ENCODE results near the gene ST7. TPM values are rescaled to one million over a fixed set of nuclear protein-coding genes. Genes with fewer than 3 reads are reported as not detected.

The ST7 gene
- total RNA-seq, 1 donor from 2014 or later, result 48.6 TPM

DNA sequence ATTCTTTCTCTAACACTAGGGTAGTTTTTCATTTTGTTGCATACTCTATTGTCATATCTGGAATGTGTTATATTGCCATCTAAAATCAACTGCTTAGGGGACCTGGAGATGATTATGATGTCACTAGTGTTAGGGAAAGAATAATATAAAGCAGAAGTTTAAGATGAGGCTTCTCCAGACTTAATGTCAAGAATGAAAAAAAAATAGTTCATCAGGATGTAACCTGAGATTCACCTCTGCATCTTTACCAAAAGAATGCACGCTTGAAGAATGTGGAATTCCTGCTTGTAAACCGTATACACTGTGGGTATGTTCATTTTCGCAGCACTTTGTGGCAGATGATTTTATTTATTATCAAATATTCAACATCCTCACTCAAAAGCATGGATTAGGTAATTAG is 184.6 kb downstream of the ST7 start:
- no peak overlapping the region for H3K27ac ChIP-seq
- DNase-seq (no peak), ATAC-seq (no peak)
- H3K4me1 ChIP-seq, result peaks cover 6% of the 10 kb centered on the region
- H3K4me3 ChIP-seq, result no peak overlapping the region
- H3K27me3 ChIP-seq, result no peaks in the 10 kb centered on the region
- no peaks in the 10 kb centered on the region for H3K9me3 ChIP-seq
- peaks cover 14% of the 10 kb centered on the region for H3K36me3 ChIP-seq
- no peak for TF ChIP-seq CTCF (IDR thresholded peaks at IDR 0.05)
- intact Hi-C loops (cut with DNase I), result no loop called here

DNA sequence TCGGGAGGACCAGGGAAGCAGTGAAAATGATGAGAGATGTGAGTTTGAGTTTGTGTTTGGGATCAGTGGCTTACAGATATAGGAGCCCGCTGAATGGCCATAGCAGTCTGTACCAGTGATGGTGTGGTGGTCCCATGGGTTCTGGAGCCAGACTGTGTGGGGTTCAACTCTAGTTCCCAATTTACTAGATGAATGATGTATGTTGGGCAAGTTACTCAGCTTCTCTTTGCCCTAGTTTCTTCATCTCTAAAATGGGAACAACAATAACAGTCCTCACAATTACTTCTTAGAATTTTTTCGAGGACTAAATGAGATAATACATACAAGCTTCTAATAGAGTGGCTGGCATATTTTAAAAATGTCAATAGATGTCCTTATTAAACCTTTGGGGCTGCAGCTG is 185.2 kb downstream of the ST7 start:
- intact Hi-C loops (cut with DNase I), result no loop called here
- no peak for DNase-seq
- Histone ChIP-seq H3K36me3 (peaks cover 14% of the 10 kb centered on the region), H3K4me1 (peaks cover 6% of the 10 kb centered on the region), H3K27me3 (no peaks in the 10 kb centered on the region), H3K4me3 (no peak overlapping the region), H3K9me3 (no peaks in the 10 kb centered on the region), H3K27ac (no peak overlapping the region)
- no peak for TF ChIP-seq CTCF (IDR thresholded peaks at IDR 0.05)
- ATAC-seq, result peak; percentile 56

GRCh38 chr7:117138981-117139380 is 185.7 kb downstream of the ST7 start:
- Histone ChIP-seq H3K27me3 (no peaks in the 10 kb centered on the region), H3K36me3 (peaks cover 14% of the 10 kb centered on the region), H3K9me3 (no peaks in the 10 kb centered on the region), H3K4me1 (peaks cover 6% of the 10 kb centered on the region), H3K27ac (no peak overlapping the region), H3K4me3 (no peak overlapping the region)
- DNase-seq (no peak), ATAC-seq (no peak)
- TF ChIP-seq CTCF (IDR thresholded peaks at IDR 0.05), result no peak
- intact Hi-C loops (cut with DNase I), result no loop called here

- H3K36me3 ChIP-seq, result peaks cover 14% of the 10 kb centered on the region
- H3K9me3 ChIP-seq, result no peaks in the 10 kb centered on the region
- no peak overlapping the region for H3K27ac ChIP-seq
- ATAC-seq (no peak), DNase-seq (no peak)
- H3K4me3 ChIP-seq, result no peak overlapping the region
- no peak for TF ChIP-seq CTCF (IDR thresholded peaks at IDR 0.05)
- intact Hi-C loops (cut with DNase I), result no loop called here
- H3K27me3 ChIP-seq, result no peaks in the 10 kb centered on the region
- H3K4me1 ChIP-seq, result peaks cover 6% of the 10 kb centered on the region
Measured at GRCh38 chr7:117139397-117139984, 186.2 kb downstream of the ST7 start.

- TF ChIP-seq CTCF (IDR thresholded peaks at IDR 0.05), result no peak
- intact Hi-C loops (cut with DNase I), result no loop called here
- Histone ChIP-seq H3K4me3 (no peak overlapping the region), H3K36me3 (peaks cover 10% of the 10 kb centered on the region), H3K27me3 (no peaks in the 10 kb centered on the region), H3K4me1 (peaks cover 6% of the 10 kb centered on the region), H3K27ac (no peak overlapping the region), H3K9me3 (no peaks in the 10 kb centered on the region)
- ATAC-seq (no peak), DNase-seq (no peak)
Measured at GRCh38 chr7:117140921-117141320, 187.6 kb downstream of the ST7 start.

- no peaks in the 10 kb centered on the region for H3K27me3 ChIP-seq
- peaks cover 6% of the 10 kb centered on the region for H3K4me1 ChIP-seq
- H3K9me3 ChIP-seq, result no peaks in the 10 kb centered on the region
- no peak overlapping the region for H3K4me3 ChIP-seq
- intact Hi-C loops (cut with DNase I), result no loop called here
- ATAC-seq (peak; percentile 38), DNase-seq (no peak)
- no peak overlapping the region for H3K27ac ChIP-seq
- TF ChIP-seq CTCF (IDR thresholded peaks at IDR 0.05), result no peak
- H3K36me3 ChIP-seq, result peaks cover 5% of the 10 kb centered on the region
Measured at GRCh38 chr7:117143066-117143465, 189.8 kb downstream of the ST7 start.
